NT2/D1 (cell line): ENCODE results near the gene TLR10.

ENCODE experiments used
- SUZ12 ChIP-seq: IDR thresholded peaks from 2 replicates; pipeline ENCODE4 v1.6.1; 2011; ENCODE audit not compliant: insufficient read length, insufficient read depth; ENCODE audit errors: extremely low read depth
- YY1 ChIP-seq: IDR thresholded peaks from 2 replicates; pipeline ENCODE4 v1.6.1; 2011; ENCODE audit not compliant: insufficient read length, insufficient read depth
- ZNF274 ChIP-seq: IDR thresholded peaks from 2 replicates; pipeline ENCODE4 v1.6.1; 2011; ENCODE audit warnings: mild to moderate bottlenecking, low read depth, low read length

GRCh38 chr4:38740303-38740702 lies 42.5 kb downstream of the TLR10 start:
- TF ChIP-seq YY1: no peak
- no peak for TF ChIP-seq ZNF274
- TF ChIP-seq SUZ12: no peak
